DOHH2 (cell line): Measurements from ENCODE around the gene FHOD1.

ENCODE experiments used
- H3F3A ChIP-seq: fragments of 200-600 bp; sonication (generic), shearing (Covaris generic); 2 replicates; pipeline ENCODE4 v1.6.0; 2016; ENCODE audit warnings: antibody characterized with exemption, mild to moderate bottlenecking; ENCODE audit not compliant: control insufficient read depth, insufficient read depth
- H3K27ac ChIP-seq: fragments of 200-600 bp; sonication (generic); 2 replicates; pipeline ENCODE4 v1.5.1; 2014; ENCODE audit warnings: low read depth, mild to moderate bottlenecking, low read length, moderate library complexity
- H3K27me3 ChIP-seq: fragments of 200-600 bp; sonication (generic); 2 replicates; pipeline ENCODE4 v1.6.1; 2014; ENCODE audit warnings: mild to moderate bottlenecking, low read length, mixed read lengths; ENCODE audit not compliant: control insufficient read depth
- H3K36me3 ChIP-seq: fragments of 200-600 bp; sonication (generic); 2 replicates; pipeline ENCODE4 v1.6.1; 2014; ENCODE audit warnings: mild to moderate bottlenecking, low read length, moderate library complexity, mixed read lengths; ENCODE audit not compliant: control insufficient read depth
- H3K4me1 ChIP-seq: fragments of 200-600 bp; sonication (generic); 2 replicates; pipeline ENCODE4 v1.6.1; 2014; ENCODE audit warnings: mild to moderate bottlenecking, low read length, mixed read lengths; ENCODE audit not compliant: control insufficient read depth
- H3K4me2 ChIP-seq: fragments of 200-600 bp; sonication (generic); 2 replicates; pipeline ENCODE4 v1.6.0; 2014; ENCODE audit warnings: mild to moderate bottlenecking, low read length, moderate library complexity
- H3K4me3 ChIP-seq: fragments of 200-600 bp; sonication (generic); 2 replicates; pipeline ENCODE4 v1.5.1; 2014; ENCODE audit warnings: mild to moderate bottlenecking, low read length, mixed read lengths
- H3K79me2 ChIP-seq: fragments of 200-600 bp; sonication (generic); 2 replicates; pipeline ENCODE4 v1.6.1; 2014; ENCODE audit warnings: mild to moderate bottlenecking, low read length, mixed read lengths; ENCODE audit not compliant: control insufficient read depth
- H3K9me2 ChIP-seq: fragments of 200-600 bp; sonication (generic); replicated peaks from 2 replicates; pipeline ENCODE4 v1.6.1; 2014; ENCODE audit warnings: mild to moderate bottlenecking, low read length, mixed read lengths; ENCODE audit not compliant: control insufficient read depth
- H3K9me3 ChIP-seq: fragments of 200-600 bp; sonication (generic); 2 replicates; pipeline ENCODE4 v1.6.1; 2014; ENCODE audit warnings: antibody characterized with exemption, low read length, mixed read lengths; ENCODE audit not compliant: control insufficient read depth, insufficient read depth
- H4K20me1 ChIP-seq: fragments of 200-600 bp; sonication (generic); 2 replicates; pipeline ENCODE4 v1.6.0; 2014; ENCODE audit warnings: low read depth, mild to moderate bottlenecking, antibody characterized with exemption, low read length, moderate library complexity; ENCODE audit not compliant: control insufficient read depth, insufficient read depth
- EZH2phosphoT487 ChIP-seq: fragments of 200-600 bp; sonication (generic); IDR thresholded peaks from 2 replicates; pipeline ENCODE4 v1.6.1; 2017; ENCODE audit warnings: borderline replicate concordance, mild to moderate bottlenecking, antibody characterized with exemption, low read length, moderate library complexity, mixed read lengths
- TF ChIP-seq, protein P1 (sequence below): fragments of 200-600 bp; sonication (generic); IDR thresholded peaks from one replicate; pipeline ENCODE4 v1.5.1; 2014; ENCODE audit warnings: antibody characterized with exemption, mild to moderate bottlenecking, low read depth, low read length; ENCODE audit not compliant: poor library complexity, severe bottlenecking

The FHOD1 gene

DNA sequence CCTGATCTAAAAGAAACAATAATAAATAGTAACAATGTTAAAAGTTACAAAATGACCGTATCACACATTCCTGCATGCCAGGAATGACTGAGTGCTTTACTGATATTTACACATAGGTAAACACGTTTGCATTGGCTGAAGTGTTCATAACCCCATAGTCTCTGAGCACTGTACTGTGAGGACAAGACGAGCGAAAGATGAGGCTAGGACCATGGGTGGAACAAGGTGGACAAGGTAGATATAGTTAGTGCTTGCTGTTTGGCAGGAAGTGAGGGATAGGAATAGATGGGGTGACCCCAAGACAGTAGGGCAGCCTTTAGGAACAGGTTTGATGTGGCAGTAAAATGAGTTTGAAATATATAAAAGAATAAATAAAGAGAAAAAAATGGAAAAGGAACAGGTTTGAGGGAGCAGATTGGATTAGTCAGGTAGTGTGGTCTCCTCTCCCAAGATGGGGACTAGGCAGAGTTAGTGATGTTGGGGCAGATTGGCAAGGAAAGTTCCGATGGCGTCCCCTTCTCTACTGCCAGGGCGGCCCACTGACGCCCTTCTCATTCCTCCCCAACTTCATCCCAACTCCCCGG is 55.8 kb downstream of the FHOD1 start:
- H3K9me3 ChIP-seq = no peaks in the 10 kb centered on the region

GRCh38 chr16:67190448-67191399 is 56.6 kb downstream of the FHOD1 start:
- Histone ChIP-seq H3F3A (no peaks in the 10 kb centered on the region), H3K79me2 (peaks cover 34% of the 10 kb centered on the region), H3K27ac (no peak overlapping the region), H3K4me2 (no peak overlapping the region), H3K4me1 (peaks cover 16% of the 10 kb centered on the region), H3K9me2 (no peaks in the 10 kb centered on the region), H3K4me3 (no peak overlapping the region), H4K20me1 (no peaks in the 10 kb centered on the region; the same call in 1 of the 2 replicates), H3K9me3 (no peaks in the 10 kb centered on the region), H3K36me3 (peaks cover 36% of the 10 kb centered on the region), H3K27me3 (peaks cover 11% of the 10 kb centered on the region)
- TF ChIP-seq EZH2phosphoT487 = no peak
- TF ChIP-seq, protein P1, sequence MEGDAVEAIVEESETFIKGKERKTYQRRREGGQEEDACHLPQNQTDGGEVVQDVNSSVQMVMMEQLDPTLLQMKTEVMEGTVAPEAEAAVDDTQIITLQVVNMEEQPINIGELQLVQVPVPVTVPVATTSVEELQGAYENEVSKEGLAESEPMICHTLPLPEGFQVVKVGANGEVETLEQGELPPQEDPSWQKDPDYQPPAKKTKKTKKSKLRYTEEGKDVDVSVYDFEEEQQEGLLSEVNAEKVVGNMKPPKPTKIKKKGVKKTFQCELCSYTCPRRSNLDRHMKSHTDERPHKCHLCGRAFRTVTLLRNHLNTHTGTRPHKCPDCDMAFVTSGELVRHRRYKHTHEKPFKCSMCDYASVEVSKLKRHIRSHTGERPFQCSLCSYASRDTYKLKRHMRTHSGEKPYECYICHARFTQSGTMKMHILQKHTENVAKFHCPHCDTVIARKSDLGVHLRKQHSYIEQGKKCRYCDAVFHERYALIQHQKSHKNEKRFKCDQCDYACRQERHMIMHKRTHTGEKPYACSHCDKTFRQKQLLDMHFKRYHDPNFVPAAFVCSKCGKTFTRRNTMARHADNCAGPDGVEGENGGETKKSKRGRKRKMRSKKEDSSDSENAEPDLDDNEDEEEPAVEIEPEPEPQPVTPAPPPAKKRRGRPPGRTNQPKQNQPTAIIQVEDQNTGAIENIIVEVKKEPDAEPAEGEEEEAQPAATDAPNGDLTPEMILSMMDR = no peak

More for the DNA sequence above, 55.8 kb downstream of the FHOD1 start:
- TF ChIP-seq, protein P1 = no peak
- no peak for TF ChIP-seq EZH2phosphoT487
- Histone ChIP-seq H3K27ac (no peak overlapping the region), H3K4me2 (peak overlapping the region; percentile 89), H3K4me1 (peaks cover 15% of the 10 kb centered on the region), H3K27me3 (peaks cover 3% of the 10 kb centered on the region), H4K20me1 (peaks cover 3% of the 10 kb centered on the region), H3K79me2 (peaks cover 34% of the 10 kb centered on the region), H3K36me3 (peaks cover 44% of the 10 kb centered on the region), H3K4me3 (peak overlapping the region; percentile 95), H3F3A (no peaks in the 10 kb centered on the region), H3K9me2 (no peaks in the 10 kb centered on the region)

- H3K27ac ChIP-seq = no peak within 1 kb of the TSS
- peaks cover 34% of the 10 kb centered on the region for H3K79me2 ChIP-seq
- H3K9me3 ChIP-seq = no peaks in the 10 kb centered on the region
- H3K4me2 ChIP-seq = no peak within 1 kb of the TSS
- no peaks in the 10 kb centered on the region for H3F3A ChIP-seq
- H3K4me1 ChIP-seq = peaks cover 22% of the 10 kb centered on the region
- TF ChIP-seq, protein P1 = no peak
- no peak for TF ChIP-seq EZH2phosphoT487
- H3K9me2 ChIP-seq = no peaks in the 10 kb centered on the region
- peaks cover 29% of the 10 kb centered on the region for H3K36me3 ChIP-seq
- peaks cover 16% of the 10 kb centered on the region for H3K27me3 ChIP-seq
- H3K4me3 ChIP-seq = no peak within 1 kb of the TSS
- no peaks in the 10 kb centered on the region; the same call in 1 of the 2 replicates for H4K20me1 ChIP-seq
These were observed 57.2 kb downstream of the FHOD1 start, which contains the start of gene EXOC3L1 for GRCh38 chr16:67190041-67190440. Gene EXOC3L1, minus strand, starts transcription at chr16:67190136. Its CDS starts 460 bp downstream, at chr16:67189676.
